Measurements from ENCODE around the gene SLIT3. TPM values are rescaled to one million over a fixed set of nuclear protein-coding genes. Genes with fewer than 3 reads are reported as not detected.

Gene SLIT3
- total RNA-seq, 4 donors from 2014 or later: 28.4 to 77.2 (median 63.8) TPM

GRCh38 chr5:168843277-168844015 is 457.5 kb downstream of the SLIT3 start:
- no peak overlapping the region for H3K27ac ChIP-seq
- no peak for DNase-seq
- 76 to 92% methylated on average over 7 of the region's 7 CpGs for WGBS, 2 donors
- no peaks in the 10 kb centered on the region for H3K4me1 ChIP-seq
- no peak for TF ChIP-seq POLR2A (IDR thresholded peaks at IDR 0.05)
- no peak for TF ChIP-seq CTCF (IDR thresholded peaks at IDR 0.05)
- no peaks in the 10 kb centered on the region for H3K27me3 ChIP-seq
- no peaks in the 10 kb centered on the region for H3K9me3 ChIP-seq
- H3K4me3 ChIP-seq (replicated peaks in 1 of 3): no peak overlapping the region
- no peaks in the 10 kb centered on the region for H3K36me3 ChIP-seq
- intact Hi-C loops (cut with DNase I): no loop called here

- TF ChIP-seq POLR2A (IDR thresholded peaks at IDR 0.05): no peak
- TF ChIP-seq CTCF (IDR thresholded peaks at IDR 0.05): no peak
- no peaks in the 10 kb centered on the region for H3K27me3 ChIP-seq
- H3K27ac ChIP-seq: no peak overlapping the region
- no peaks in the 10 kb centered on the region for H3K4me1 ChIP-seq
- DNase-seq: no peak
- intact Hi-C loops (cut with DNase I): no loop called here
- no peak overlapping the region for H3K4me3 ChIP-seq (replicated peaks in 1 of 3)
- H3K9me3 ChIP-seq: no peaks in the 10 kb centered on the region
- no peaks in the 10 kb centered on the region for H3K36me3 ChIP-seq
- 87 to 92% methylated on average over 9 of the region's 9 CpGs for WGBS, 2 donors
Measured at GRCh38 chr5:168842571-168843205, 458.3 kb downstream of the SLIT3 start.

- H3K36me3 ChIP-seq: no peaks in the 10 kb centered on the region
- intact Hi-C loops (cut with DNase I): no loop called here
- H3K27ac ChIP-seq: no peak overlapping the region
- no peaks in the 10 kb centered on the region for H3K9me3 ChIP-seq
- H3K4me1 ChIP-seq: no peaks in the 10 kb centered on the region
- no peak overlapping the region for H3K4me3 ChIP-seq (replicated peaks in 1 of 3)
- WGBS, 2 donors: 90 to 91% methylated on average over 3 of the region's 3 CpGs
- TF ChIP-seq POLR2A (IDR thresholded peaks at IDR 0.05) (no peak), CTCF (IDR thresholded peaks at IDR 0.05) (no peak)
- H3K27me3 ChIP-seq: no peaks in the 10 kb centered on the region
- no peak for DNase-seq
Measured at GRCh38 chr5:168837852-168838251, 463.1 kb downstream of the SLIT3 start.

- intact Hi-C loops (cut with DNase I): no loop called here
- Histone ChIP-seq H3K27ac (no peak overlapping the region), H3K9me3 (no peaks in the 10 kb centered on the region), H3K27me3 (no peaks in the 10 kb centered on the region), H3K4me3 (replicated peaks in 1 of 3) (no peak overlapping the region), H3K4me1 (no peaks in the 10 kb centered on the region), H3K36me3 (no peaks in the 10 kb centered on the region)
- no peak for DNase-seq
- TF ChIP-seq CTCF (IDR thresholded peaks at IDR 0.05) (no peak), POLR2A (IDR thresholded peaks at IDR 0.05) (no peak)
- 67 to 73% methylated on average over 7 of the region's 7 CpGs for WGBS, 2 donors
Measured at GRCh38 chr5:168836603-168837231, 464.2 kb downstream of the SLIT3 start.

- no peak for DNase-seq
- no peaks in the 10 kb centered on the region for H3K36me3 ChIP-seq
- H3K27me3 ChIP-seq: no peaks in the 10 kb centered on the region
- H3K4me3 ChIP-seq (replicated peaks in 1 of 3): no peak overlapping the region
- intact Hi-C loops (cut with DNase I): no loop called here
- 75 to 83% methylated on average over 3 to 4 of the region's 4 CpGs for WGBS, 2 donors
- no peak overlapping the region for H3K27ac ChIP-seq
- TF ChIP-seq POLR2A (IDR thresholded peaks at IDR 0.05) (no peak), CTCF (IDR thresholded peaks at IDR 0.05) (no peak)
- H3K9me3 ChIP-seq: no peaks in the 10 kb centered on the region
- no peaks in the 10 kb centered on the region for H3K4me1 ChIP-seq
Measured at GRCh38 chr5:168833936-168834335, 467.0 kb downstream of the SLIT3 start.
